B cell (primary cell): Measurements from ENCODE around the gene PXN. TPM values are rescaled to one million over a fixed set of nuclear protein-coding genes. Genes with fewer than 3 reads are reported as not detected.

Source experiments
- ATAC-seq: fragments of 200-7000 bp; cut with Tn5 transposase; one replicate; pipeline ENCODE4 v1.10.0; 2021; ENCODE audit warnings: low read depth, mild to moderate bottlenecking, moderate number of reproducible peaks, moderate library complexity
- CTCF ChIA-PET: fragments of 350-600 bp; sonication (Branson Sonifier 250); formaldehyde crosslinking; loops from one replicate; lab custom pipeline; 2021; ENCODE audit warnings: antibody characterized with exemption, inconsistent platforms; lab: Charles Lee
- POLR2A ChIA-PET: fragments of 350-600 bp; sonication (Branson Sonifier 250); formaldehyde crosslinking; loops from one replicate; lab custom pipeline; 2021; ENCODE audit warnings: antibody characterized with exemption; lab: Charles Lee
- DNase-seq: peaks from one replicate; pipeline ENCODE4 v3.0.0; 2013
- H2AFZ ChIP-seq: 2 replicates; pipeline ENCODE4 v1.6.1; 2012; ENCODE audit warnings: mild to moderate bottlenecking, low read depth, low read length; ENCODE audit not compliant: insufficient read depth, poor library complexity, severe bottlenecking
- H3K27ac ChIP-seq, 2 donors: 1 replicate in 1 of 2; 2 replicates in 1 of 2; pipeline ENCODE4 v1.5.1; 2012 to 2013; ENCODE audit warnings: low read length in 2 of 2, mild to moderate bottlenecking in 2 of 2, moderate library complexity in 1 of 2
- H3K27me3 ChIP-seq, 4 experiments: fragments of 200-600 bp in 1 of 4; sonication (generic) in 1 of 4; replicated peaks in 1 of 4; 1 replicate in 2 of 4; 2 replicates in 2 of 4; pipeline versions ENCODE4 v1.6.1 to v1.7.0; 2013 to 2016; ENCODE audit warnings: low read length in 3 of 4, mild to moderate bottlenecking in 2 of 4, mixed read lengths in 1 of 4, moderate library complexity in 1 of 4; ENCODE audit not compliant: insufficient read depth in 4 of 4, control insufficient read depth in 3 of 4; ENCODE audit errors: control extremely low read depth in 1 of 4
- H3K36me3 ChIP-seq, 2 experiments: replicated peaks in 1 of 2; 1 replicate in 1 of 2; 2 replicates in 1 of 2; pipeline versions ENCODE4 v1.6.1 to v1.7.1; 2013; ENCODE audit warnings: low read length in 1 of 2; ENCODE audit not compliant: insufficient read depth in 2 of 2, control insufficient read depth in 1 of 2; ENCODE audit errors: control extremely low read depth in 1 of 2, extremely low read depth in 1 of 2
- H3K4me1 ChIP-seq, 2 donors: fragments of 200-600 bp in 1 of 2; sonication (generic) in 1 of 2; 1 replicate in 1 of 2; 2 replicates in 1 of 2; pipeline versions ENCODE4 v1.5.1 to v1.6.1; 2013 to 2017; ENCODE audit warnings: low read length in 2 of 2; ENCODE audit not compliant: control insufficient read depth in 2 of 2, insufficient read depth in 2 of 2
- H3K4me2 ChIP-seq: replicated peaks from 2 replicates; pipeline ENCODE3; 2012; ENCODE audit warnings: mild to moderate bottlenecking, low read depth, low read length; ENCODE audit not compliant: poor library complexity, severe bottlenecking
- H3K4me3 ChIP-seq, 5 experiments: fragments of 200-600 bp in 1 of 5; sonication (generic) in 1 of 5; 1 replicate in 3 of 5; 2 replicates in 2 of 5; pipeline versions ENCODE4 v1.5.1 to v1.7.0; 2011 to 2016; ENCODE audit warnings: low read length in 4 of 5, mild to moderate bottlenecking in 4 of 5, low read depth in 2 of 5, control low read depth in 1 of 5, moderate library complexity in 1 of 5; ENCODE audit not compliant: insufficient read depth in 1 of 5; ENCODE audit errors: control extremely low read depth in 1 of 5, extremely low read depth in 1 of 5
- H3K79me2 ChIP-seq: fragments of 200-600 bp; sonication (generic); one replicate; pipeline ENCODE4 v1.6.0; 2016; ENCODE audit warnings: low read length; ENCODE audit not compliant: control insufficient read depth, insufficient read depth
- H3K9ac ChIP-seq: fragments of 200-600 bp; sonication (generic); 2 replicates; pipeline ENCODE4 v1.6.1; 2017; ENCODE audit warnings: mild to moderate bottlenecking, low read length, moderate library complexity
- H3K9me3 ChIP-seq, 3 donors: one replicate each; pipeline versions ENCODE4 v1.6.1 to v1.7.1; 2013; ENCODE audit warnings: low read length in 2 of 3; ENCODE audit not compliant: control insufficient read depth in 2 of 3, insufficient read depth in 1 of 3; ENCODE audit errors: control extremely low read depth in 1 of 3
- H4K20me1 ChIP-seq: 2 replicates; pipeline ENCODE4 v1.6.0; 2012; ENCODE audit warnings: mild to moderate bottlenecking, low read length; ENCODE audit not compliant: insufficient read depth, control insufficient read depth, poor library complexity, severe bottlenecking
- H3K27ac Mint-ChIP-seq: one replicate; pipeline ENCODE4 v1.8.0; 2021; ENCODE audit warnings: mixed read lengths
- H3K27me3 Mint-ChIP-seq: one replicate; pipeline ENCODE4 v1.8.0; 2021; ENCODE audit warnings: mixed read lengths
- H3K4me1 Mint-ChIP-seq: one replicate; pipeline ENCODE4 v1.8.0; 2021; ENCODE audit warnings: mixed read lengths
- H3K4me3 Mint-ChIP-seq: one replicate; pipeline ENCODE4 v1.8.0; 2021; ENCODE audit warnings: mixed read lengths
- H3K9me3 Mint-ChIP-seq: one replicate; pipeline ENCODE4 v1.8.0; 2022; ENCODE audit warnings: mixed read lengths; ENCODE audit not compliant: insufficient read depth
- CTCF ChIP-seq: fragments of 200-600 bp; IDR thresholded peaks from one replicate; pipeline ENCODE4 v1.8.0; 2022; ENCODE audit warnings: antibody characterized with exemption, mild to moderate bottlenecking
- EZH2 ChIP-seq: IDR thresholded peaks from 2 replicates; pipeline ENCODE4 v1.6.1; 2012; ENCODE audit warnings: borderline replicate concordance, low read depth, mild to moderate bottlenecking, moderate library complexity, low read length; ENCODE audit not compliant: insufficient read depth, poor library complexity, severe bottlenecking
- WGBS: methylation state at CpG from one replicate; pipeline ENCODE4 v1.1.5; 2013; ENCODE audit warnings: missing lambda C conversion rate; ENCODE audit not compliant: insufficient coverage; 5-methylcytosine and 5-hydroxymethylcytosine counted together
- intact Hi-C: fragments of 100-400 bp; cut with micrococcal nuclease; formaldehyde crosslinking; loops from one replicate; pipeline ENCODE4 v1.10.0; 2022
- polyA plus RNA-seq: library from polyadenylated mRNA; depleted of rRNA; stranded (reverse); fragments of >200 nt; gene quantifications from 2 replicates; pipeline ENCODE4 v1.2.3, GENCODE V29; 2012
- total RNA-seq, 2 donors: library from RNA; stranded (reverse); fragments of 120-200 nt in 1 of 2; gene quantifications; 1 replicate in 1 of 2; 2 replicates in 1 of 2; pipeline versions ENCODE4 v1.2.3 to v1.2.4, GENCODE V29; 2013 to 2022

PXN gene
- total and polyA plus RNA-seq, 2 donors (not counting 1 experiment from before 2014, with no cell fraction given) = 2.0 to 3.1 TPM

GRCh38 chr12:120231316-120232011 is 34.1 kb downstream of the PXN start:
- no peak overlapping the region for H3K9ac ChIP-seq
- peaks cover 39 to 40% of the 10 kb centered on the region in 2 donors for H3K4me1 ChIP-seq
- ChIA-PET CTCF (interaction anchor here (0.9 to 11.5 kb wide), 5 partner anchors 29 to 198 kb away, joined by 3 to 313 read pairs (median 3); partner anchors contain the start of genes PXN and RPLP0), POLR2A (interaction anchor here (0.6 kb wide), 1 partner anchor 1959 kb away, joined by 6 read pairs; no protein-coding TSS in a partner anchor)
- peaks cover 34% of the 10 kb centered on the region for H3K4me1 Mint-ChIP-seq
- H3K27me3 Mint-ChIP-seq = peaks cover 57% of the 10 kb centered on the region
- no peaks in the 10 kb centered on the region for H3K9me3 Mint-ChIP-seq
- no peaks in the 10 kb centered on the region for H3K36me3 ChIP-seq
- H3K4me2 ChIP-seq = no peak overlapping the region
- H3K27ac ChIP-seq = no peak overlapping the region
- peaks cover 0 to 91% (median 51%) of the 10 kb centered on the region in 4 experiments for H3K27me3 ChIP-seq
- ATAC-seq = no peak
- peaks cover 7% of the 10 kb centered on the region for H3K79me2 ChIP-seq
- H4K20me1 ChIP-seq = peaks cover 12% of the 10 kb centered on the region
- no peak overlapping the region for H3K27ac Mint-ChIP-seq
- no peak overlapping the region for H3K4me3 Mint-ChIP-seq
- no peak for DNase-seq
- no peak overlapping the region for H2AFZ ChIP-seq
- peak overlapping the region in 1 of 5 experiments; percentile 1 for H3K4me3 ChIP-seq
- TF ChIP-seq EZH2 (no peak), CTCF (no peak)
- H3K9me3 ChIP-seq = peaks cover 0 to 7% (median 0%) of the 10 kb centered on the region in 3 donors
- WGBS = 25% methylated on average over 1 of the region's 3 CpGs
- intact Hi-C loops = no loop called here

- DNase-seq = no peak
- 54% methylated on average over 3 of the region's 6 CpGs for WGBS
- Histone ChIP-seq H4K20me1 (peaks cover 12% of the 10 kb centered on the region), H3K27me3 (peaks cover 0 to 88% (median 47%) of the 10 kb centered on the region in 4 experiments), H3K4me3 (peak overlapping the region in 1 of 5 experiments; percentile 1), H3K9ac (no peak overlapping the region), H3K27ac (no peak overlapping the region), H3K79me2 (peaks cover 7% of the 10 kb centered on the region), H3K9me3 (peaks cover 0 to 8% (median 0%) of the 10 kb centered on the region in 3 donors), H2AFZ (no peak overlapping the region), H3K4me1 (peaks cover 43 to 44% of the 10 kb centered on the region in 2 donors), H3K36me3 (no peaks in the 10 kb centered on the region), H3K4me2 (no peak overlapping the region)
- Mint-ChIP-seq H3K27me3 (peaks cover 53% of the 10 kb centered on the region), H3K27ac (no peak overlapping the region), H3K4me3 (no peak overlapping the region), H3K9me3 (no peaks in the 10 kb centered on the region), H3K4me1 (peaks cover 37% of the 10 kb centered on the region)
- no peak for ATAC-seq
- intact Hi-C loops = no loop called here
- ChIA-PET CTCF (interaction anchor here (0.9 to 11.5 kb wide), 6 partner anchors 21 to 199 kb away, joined by 3 to 313 read pairs (median 4); partner anchors contain the start of genes PXN and RPLP0), POLR2A (interaction anchor here (0.6 kb wide), 2 partner anchors 12 to 1960 kb away, joined by 3 to 6 read pairs; no protein-coding TSS in a partner anchor)
- no peak for TF ChIP-seq CTCF
- TF ChIP-seq EZH2 = no peak
Observed at GRCh38 chr12:120230974-120231315, 34.6 kb downstream of the PXN start.
